Peyer's patch (tissue), 4 donors: Measurements from ENCODE around the gene LRBA.

Source experiments
- POLR2A ChIP-seq, 2 donors: fragments of 450-650 bp; IDR thresholded peaks; one replicate each; pipeline ENCODE4 v1.5.1; 2017; ENCODE audit warnings: antibody characterized with exemption in 2 of 2, mild to moderate bottlenecking in 2 of 2, moderate library complexity in 2 of 2
- TF ChIP-seq, protein P1 (sequence below), 6 experiments: fragments of 450-650 bp in 4 of 6; fragments of 200-600 bp in 2 of 6; sonication (generic) in 1 of 6; IDR thresholded peaks; one replicate each; pipeline ENCODE4 v1.5.1; 2017 to 2019; ENCODE audit warnings: antibody characterized with exemption in 6 of 6, mild to moderate bottlenecking in 3 of 6, moderate library complexity in 1 of 6

DNA sequence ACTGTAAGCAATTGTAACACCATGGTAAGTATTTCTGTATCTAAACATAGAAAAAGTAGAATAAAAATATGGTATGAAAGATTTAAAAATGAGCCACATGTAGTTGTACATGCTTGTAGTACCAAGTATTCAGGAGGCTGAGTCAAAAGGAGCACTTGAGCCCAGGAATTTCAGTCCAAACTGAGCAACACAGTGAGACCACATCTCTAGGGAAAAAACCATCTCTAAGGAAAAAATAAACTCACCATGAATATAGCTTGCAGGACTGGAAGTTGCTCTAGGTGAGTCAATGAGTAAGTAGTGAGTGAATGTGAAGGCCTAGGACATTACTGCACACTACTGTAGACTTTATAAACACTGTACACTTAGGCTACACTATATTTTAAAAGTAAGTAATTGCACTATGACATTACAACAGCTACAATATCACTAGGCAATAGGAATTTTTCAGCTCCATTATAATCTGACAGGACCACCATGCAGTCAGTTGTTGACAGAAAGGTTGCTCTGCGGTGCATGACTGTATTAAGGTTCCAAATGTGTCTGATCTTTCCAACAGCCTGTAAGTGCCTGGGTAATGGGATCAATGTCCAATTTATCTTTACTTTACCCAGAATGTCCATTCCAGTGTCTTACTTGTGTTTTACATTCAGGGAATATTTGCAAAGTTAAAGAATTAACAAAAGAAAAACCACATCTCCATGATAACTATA is 28.9 kb upstream of the LRBA start:
- TF ChIP-seq, protein P1, sequence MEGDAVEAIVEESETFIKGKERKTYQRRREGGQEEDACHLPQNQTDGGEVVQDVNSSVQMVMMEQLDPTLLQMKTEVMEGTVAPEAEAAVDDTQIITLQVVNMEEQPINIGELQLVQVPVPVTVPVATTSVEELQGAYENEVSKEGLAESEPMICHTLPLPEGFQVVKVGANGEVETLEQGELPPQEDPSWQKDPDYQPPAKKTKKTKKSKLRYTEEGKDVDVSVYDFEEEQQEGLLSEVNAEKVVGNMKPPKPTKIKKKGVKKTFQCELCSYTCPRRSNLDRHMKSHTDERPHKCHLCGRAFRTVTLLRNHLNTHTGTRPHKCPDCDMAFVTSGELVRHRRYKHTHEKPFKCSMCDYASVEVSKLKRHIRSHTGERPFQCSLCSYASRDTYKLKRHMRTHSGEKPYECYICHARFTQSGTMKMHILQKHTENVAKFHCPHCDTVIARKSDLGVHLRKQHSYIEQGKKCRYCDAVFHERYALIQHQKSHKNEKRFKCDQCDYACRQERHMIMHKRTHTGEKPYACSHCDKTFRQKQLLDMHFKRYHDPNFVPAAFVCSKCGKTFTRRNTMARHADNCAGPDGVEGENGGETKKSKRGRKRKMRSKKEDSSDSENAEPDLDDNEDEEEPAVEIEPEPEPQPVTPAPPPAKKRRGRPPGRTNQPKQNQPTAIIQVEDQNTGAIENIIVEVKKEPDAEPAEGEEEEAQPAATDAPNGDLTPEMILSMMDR (IDR thresholded peaks at IDR 0.05): no peak
- no peak for TF ChIP-seq POLR2A (IDR thresholded peaks at IDR 0.05)
